ENCODE data around the gene MLLT6. TPM values are rescaled to one million over a fixed set of nuclear protein-coding genes. Genes with fewer than 3 reads are reported as not detected.

MLLT6 gene
- total and polyA plus RNA-seq, 10 of the 15 experiments (the other 5 are each of a cell fraction or from before 2014, with no cell fraction given), result 4.8 to 105 (median 36.3) TPM

DNA sequence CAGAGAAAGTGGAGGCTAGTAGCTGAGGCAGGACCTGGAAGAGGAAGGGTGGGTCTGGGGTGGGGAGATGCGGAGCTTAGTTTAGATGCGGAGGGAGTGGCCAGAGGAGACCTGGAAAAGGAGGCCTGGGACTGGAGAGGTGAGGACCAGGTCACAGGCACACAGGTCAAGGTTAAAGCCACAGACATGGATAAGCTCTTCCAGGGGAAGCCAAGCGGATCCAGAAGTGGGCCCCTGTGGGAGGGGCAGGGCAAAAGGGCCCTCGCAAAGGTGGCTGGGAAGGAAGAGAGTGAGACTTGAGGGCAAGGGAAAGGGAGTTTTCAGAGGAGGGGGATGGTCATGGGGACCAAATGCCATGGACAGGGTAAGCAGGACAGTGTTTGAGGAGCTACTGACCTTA is 13.9 kb upstream of the MLLT6 start:
- TF ChIP-seq PML (IDR thresholded peaks at IDR 0.05; ENCODE audit: low read length) (no peak), SP1 (IDR thresholded peaks at IDR 0.05; ENCODE audit: low read depth, low read length) (no peak), MTA2 (IDR thresholded peaks at IDR 0.05; ENCODE audit: low read depth) (no peak), NFYB (IDR thresholded peaks at IDR 0.05; ENCODE audit: insufficient read depth, low read depth, low read length) (no peak), POLR2AphosphoS2 (IDR thresholded peaks at IDR 0.05; ENCODE audit: low read depth, low read length) (no peak), GABPA (IDR thresholded peaks at IDR 0.05; ENCODE audit: low read depth) (no peak), IKZF1 (conservative IDR thresholded peaks at IDR 0.05) (no peak), SMAD1 (IDR thresholded peaks at IDR 0.05; ENCODE audit: low read depth, partially characterized antibody) (no peak), ZZZ3 (IDR thresholded peaks at IDR 0.05; ENCODE audit: control insufficient read depth, insufficient read length, low read depth) (no peak), JUND (IDR thresholded peaks at IDR 0.05; ENCODE audit: low read depth, low read length) (no peak), BHLHE40 (IDR thresholded peaks at IDR 0.05; ENCODE audit: borderline replicate concordance in 1 of 2, low read depth in 2 of 2, low read length in 1 of 2) (no peak), NFYA (IDR thresholded peaks at IDR 0.05; ENCODE audit: borderline replicate concordance, low read depth, low read length) (no peak), BMI1 (IDR thresholded peaks at IDR 0.05; ENCODE audit: borderline replicate concordance) (no peak), CREM (IDR thresholded peaks at IDR 0.05; ENCODE audit: low read depth) (no peak)
- TF ChIP-seq, protein P1, sequence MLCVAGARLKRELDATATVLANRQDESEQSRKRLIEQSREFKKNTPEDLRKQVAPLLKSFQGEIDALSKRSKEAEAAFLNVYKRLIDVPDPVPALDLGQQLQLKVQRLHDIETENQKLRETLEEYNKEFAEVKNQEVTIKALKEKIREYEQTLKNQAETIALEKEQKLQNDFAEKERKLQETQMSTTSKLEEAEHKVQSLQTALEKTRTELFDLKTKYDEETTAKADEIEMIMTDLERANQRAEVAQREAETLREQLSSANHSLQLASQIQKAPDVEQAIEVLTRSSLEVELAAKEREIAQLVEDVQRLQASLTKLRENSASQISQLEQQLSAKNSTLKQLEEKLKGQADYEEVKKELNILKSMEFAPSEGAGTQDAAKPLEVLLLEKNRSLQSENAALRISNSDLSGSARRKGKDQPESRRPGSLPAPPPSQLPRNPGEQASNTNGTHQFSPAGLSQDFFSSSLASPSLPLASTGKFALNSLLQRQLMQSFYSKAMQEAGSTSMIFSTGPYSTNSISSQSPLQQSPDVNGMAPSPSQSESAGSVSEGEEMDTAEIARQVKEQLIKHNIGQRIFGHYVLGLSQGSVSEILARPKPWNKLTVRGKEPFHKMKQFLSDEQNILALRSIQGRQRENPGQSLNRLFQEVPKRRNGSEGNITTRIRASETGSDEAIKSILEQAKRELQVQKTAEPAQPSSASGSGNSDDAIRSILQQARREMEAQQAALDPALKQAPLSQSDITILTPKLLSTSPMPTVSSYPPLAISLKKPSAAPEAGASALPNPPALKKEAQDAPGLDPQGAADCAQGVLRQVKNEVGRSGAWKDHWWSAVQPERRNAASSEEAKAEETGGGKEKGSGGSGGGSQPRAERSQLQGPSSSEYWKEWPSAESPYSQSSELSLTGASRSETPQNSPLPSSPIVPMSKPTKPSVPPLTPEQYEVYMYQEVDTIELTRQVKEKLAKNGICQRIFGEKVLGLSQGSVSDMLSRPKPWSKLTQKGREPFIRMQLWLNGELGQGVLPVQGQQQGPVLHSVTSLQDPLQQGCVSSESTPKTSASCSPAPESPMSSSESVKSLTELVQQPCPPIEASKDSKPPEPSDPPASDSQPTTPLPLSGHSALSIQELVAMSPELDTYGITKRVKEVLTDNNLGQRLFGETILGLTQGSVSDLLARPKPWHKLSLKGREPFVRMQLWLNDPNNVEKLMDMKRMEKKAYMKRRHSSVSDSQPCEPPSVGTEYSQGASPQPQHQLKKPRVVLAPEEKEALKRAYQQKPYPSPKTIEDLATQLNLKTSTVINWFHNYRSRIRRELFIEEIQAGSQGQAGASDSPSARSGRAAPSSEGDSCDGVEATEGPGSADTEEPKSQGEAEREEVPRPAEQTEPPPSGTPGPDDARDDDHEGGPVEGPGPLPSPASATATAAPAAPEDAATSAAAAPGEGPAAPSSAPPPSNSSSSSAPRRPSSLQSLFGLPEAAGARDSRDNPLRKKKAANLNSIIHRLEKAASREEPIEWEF (IDR thresholded peaks at IDR 0.05; ENCODE audit: insufficient replicate concordance, low read depth, low read length), result no peak
- TF ChIP-seq, protein P2, sequence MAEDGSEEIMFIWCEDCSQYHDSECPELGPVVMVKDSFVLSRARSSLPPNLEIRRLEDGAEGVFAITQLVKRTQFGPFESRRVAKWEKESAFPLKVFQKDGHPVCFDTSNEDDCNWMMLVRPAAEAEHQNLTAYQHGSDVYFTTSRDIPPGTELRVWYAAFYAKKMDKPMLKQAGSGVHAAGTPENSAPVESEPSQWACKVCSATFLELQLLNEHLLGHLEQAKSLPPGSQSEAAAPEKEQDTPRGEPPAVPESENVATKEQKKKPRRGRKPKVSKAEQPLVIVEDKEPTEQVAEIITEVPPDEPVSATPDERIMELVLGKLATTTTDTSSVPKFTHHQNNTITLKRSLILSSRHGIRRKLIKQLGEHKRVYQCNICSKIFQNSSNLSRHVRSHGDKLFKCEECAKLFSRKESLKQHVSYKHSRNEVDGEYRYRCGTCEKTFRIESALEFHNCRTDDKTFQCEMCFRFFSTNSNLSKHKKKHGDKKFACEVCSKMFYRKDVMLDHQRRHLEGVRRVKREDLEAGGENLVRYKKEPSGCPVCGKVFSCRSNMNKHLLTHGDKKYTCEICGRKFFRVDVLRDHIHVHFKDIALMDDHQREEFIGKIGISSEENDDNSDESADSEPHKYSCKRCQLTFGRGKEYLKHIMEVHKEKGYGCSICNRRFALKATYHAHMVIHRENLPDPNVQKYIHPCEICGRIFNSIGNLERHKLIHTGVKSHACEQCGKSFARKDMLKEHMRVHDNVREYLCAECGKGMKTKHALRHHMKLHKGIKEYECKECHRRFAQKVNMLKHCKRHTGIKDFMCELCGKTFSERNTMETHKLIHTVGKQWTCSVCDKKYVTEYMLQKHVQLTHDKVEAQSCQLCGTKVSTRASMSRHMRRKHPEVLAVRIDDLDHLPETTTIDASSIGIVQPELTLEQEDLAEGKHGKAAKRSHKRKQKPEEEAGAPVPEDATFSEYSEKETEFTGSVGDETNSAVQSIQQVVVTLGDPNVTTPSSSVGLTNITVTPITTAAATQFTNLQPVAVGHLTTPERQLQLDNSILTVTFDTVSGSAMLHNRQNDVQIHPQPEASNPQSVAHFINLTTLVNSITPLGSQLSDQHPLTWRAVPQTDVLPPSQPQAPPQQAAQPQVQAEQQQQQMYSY (CRISPR knock-in tag; IDR thresholded peaks at IDR 0.05), result no peak
- intact Hi-C loops (cut with micrococcal nuclease; ENCODE audit: unreplicated experiment), result no loop called here
- no peaks in the 10 kb centered on the region for H3K79me2 ChIP-seq (ENCODE audit: control insufficient read depth, insufficient read depth, low read length)
- ChIA-PET POLR2A (interaction anchor here (0.6 kb wide), 1 partner anchor 33 kb away, joined by 3 read pairs; no protein-coding TSS in a partner anchor), RAD21 (ENCODE audit: unreplicated experiment) (interaction anchor here (0.9 kb wide), 1 partner anchor 14 kb away, joined by 3 read pairs; no protein-coding TSS in a partner anchor), SMC1A (ENCODE audit: uncharacterized antibody, unreplicated experiment) (interaction anchor here (1.1 to 1.6 kb wide), 2 partner anchors 13 to 15 kb away, joined by 4 to 5 read pairs; no protein-coding TSS in a partner anchor), CTCF (interaction anchor here (4.0 kb wide), 1 partner anchor 14 kb away, joined by 15 read pairs; no protein-coding TSS in a partner anchor)
- DNase-seq (ENCODE audit: low read depth, low spot score), result no peak
- no peak overlapping the region for H3K27ac ChIP-seq (ENCODE audit: control insufficient read depth, insufficient read depth)
- no peak for ATAC-seq
- FAIRE-seq, result no peak
- H3K27me3 ChIP-seq (replicated peaks in 1 of 2; ENCODE audit: control insufficient read depth in 2 of 2, insufficient read depth in 2 of 2, low read length in 1 of 2), result no peaks in the 10 kb centered on the region
- no peak overlapping the region for H2AFZ ChIP-seq (ENCODE audit: control insufficient read depth, low read depth, low read length)
- no peak overlapping the region for H3K4me2 ChIP-seq (ENCODE audit: control insufficient read depth, insufficient read depth)
- H3K36me3 ChIP-seq (ENCODE audit: control insufficient read depth in 2 of 2, insufficient read depth in 2 of 2, low read length in 1 of 2), result no peaks in the 10 kb centered on the region
- H4K20me1 ChIP-seq (ENCODE audit: control insufficient read depth, insufficient read depth), result no peaks in the 10 kb centered on the region
- no peak overlapping the region for H3K9ac ChIP-seq (ENCODE audit: control insufficient read depth, insufficient read depth, low read length)
- WGBS (ENCODE audit: insufficient coverage, insufficient replicate concordance, low lambda C conversion rate, missing lambda C conversion rate), result 72% methylated on average over 3 of the region's 4 CpGs
- no peaks in the 10 kb centered on the region for H3K9me3 ChIP-seq (replicated peaks; ENCODE audit: control insufficient read depth, insufficient read depth, low read length)
- peaks cover 6% of the 10 kb centered on the region for H3K4me1 ChIP-seq (ENCODE audit: control insufficient read depth, insufficient read depth, low read length)
- no TSS peak for BruUV-seq (replicated peaks)
- in situ Hi-C loops (cut with MboI), result no loop called here
- H3K4me3 ChIP-seq, result no peak overlapping the region
